GM12878 (cell line): ENCODE results near the gene ERC1.

Source experiments
- CBX5 ChIP-seq: sonication (generic); IDR thresholded peaks from 2 replicates; pipeline ENCODE4 v1.6.1; 2016; ENCODE audit warnings: low read depth, moderate library complexity, mild to moderate bottlenecking, inconsistent platforms
- EP300 ChIP-seq, 2 experiments: fragments of 150-350 bp in 1 of 2; IDR thresholded peaks; 2 replicates each; pipeline ENCODE4 v1.6.1; 2011 to 2012; ENCODE audit warnings: low read depth in 2 of 2, low read length in 2 of 2, borderline replicate concordance in 1 of 2, improper control_type of control experiment in 1 of 2, inconsistent platforms in 1 of 2; ENCODE audit not compliant: control insufficient read depth in 1 of 2
- ESRRA ChIP-seq: IDR thresholded peaks from 2 replicates; pipeline ENCODE4 v1.6.1; 2012; ENCODE audit warnings: mild to moderate bottlenecking, low read length, improper control_type of control experiment
- EZH2 ChIP-seq: IDR thresholded peaks from 2 replicates; pipeline ENCODE4 v1.6.1; 2012; ENCODE audit warnings: low read depth, mild to moderate bottlenecking, control low read depth, inconsistent platforms, low read length, borderline replicate concordance; ENCODE audit not compliant: control insufficient read depth
- RELA ChIP-seq: fragments of 450-650 bp; IDR thresholded peaks from 2 replicates; pipeline ENCODE4 v1.8.0; 2014; ENCODE audit warnings: borderline replicate concordance; ENCODE audit not compliant: partially characterized antibody
- ZNF217 ChIP-seq: fragments of 450-650 bp; IDR thresholded peaks from 2 replicates; pipeline ENCODE4 v1.6.1; 2017; ENCODE audit warnings: antibody characterized with exemption, mild to moderate bottlenecking
- ZNF274 ChIP-seq: IDR thresholded peaks from one replicate; pipeline ENCODE4 v1.8.0; 2011; ENCODE audit not compliant: insufficient read length, insufficient read depth
- TF ChIP-seq, protein P1 (sequence below), 3 experiments: IDR thresholded peaks in 2 of 3; conservative IDR thresholded peaks in 1 of 3; 2 replicates each; pipeline ENCODE4 v1.5.1; 2011; ENCODE audit warnings: low read depth in 3 of 3, low read length in 3 of 3, mild to moderate bottlenecking in 3 of 3, control low read depth in 2 of 3, moderate library complexity in 2 of 3, inconsistent platforms in 1 of 3, mixed read lengths in 1 of 3; ENCODE audit not compliant: control insufficient read depth in 2 of 3, insufficient read depth in 1 of 3; ENCODE audit errors: extremely low read depth in 1 of 3
- TF ChIP-seq, protein P2 (sequence below): IDR thresholded peaks from 2 replicates; pipeline ENCODE4 v1.6.1; 2012; ENCODE audit warnings: improper control_type of control experiment, low read depth, low read length; ENCODE audit not compliant: insufficient replicate concordance
- TF ChIP-seq, protein P3 (sequence below): IDR thresholded peaks from 2 replicates; pipeline ENCODE4 v1.6.1; 2012; ENCODE audit warnings: mild to moderate bottlenecking, low read depth, low read length

DNA sequence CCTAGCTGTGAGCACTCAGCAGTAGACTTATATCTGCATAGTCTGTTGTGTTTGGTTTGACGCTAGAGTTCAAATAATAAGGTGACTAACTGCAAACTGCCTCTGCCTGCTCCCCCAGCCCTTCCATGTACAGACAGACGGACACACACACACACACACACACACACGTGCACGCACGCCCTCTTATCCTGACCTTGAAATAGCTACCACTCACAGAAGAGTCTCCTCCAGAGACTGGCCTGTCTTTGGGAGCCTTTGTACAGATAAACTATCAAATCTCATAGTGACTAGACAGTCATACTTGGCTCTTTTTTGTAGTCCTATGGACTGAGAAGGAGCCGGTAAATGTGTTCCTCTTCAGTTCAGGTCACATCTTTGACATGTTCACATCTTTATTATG lies 445.0 kb downstream of the ERC1 start:
- TF ChIP-seq, protein P1, sequence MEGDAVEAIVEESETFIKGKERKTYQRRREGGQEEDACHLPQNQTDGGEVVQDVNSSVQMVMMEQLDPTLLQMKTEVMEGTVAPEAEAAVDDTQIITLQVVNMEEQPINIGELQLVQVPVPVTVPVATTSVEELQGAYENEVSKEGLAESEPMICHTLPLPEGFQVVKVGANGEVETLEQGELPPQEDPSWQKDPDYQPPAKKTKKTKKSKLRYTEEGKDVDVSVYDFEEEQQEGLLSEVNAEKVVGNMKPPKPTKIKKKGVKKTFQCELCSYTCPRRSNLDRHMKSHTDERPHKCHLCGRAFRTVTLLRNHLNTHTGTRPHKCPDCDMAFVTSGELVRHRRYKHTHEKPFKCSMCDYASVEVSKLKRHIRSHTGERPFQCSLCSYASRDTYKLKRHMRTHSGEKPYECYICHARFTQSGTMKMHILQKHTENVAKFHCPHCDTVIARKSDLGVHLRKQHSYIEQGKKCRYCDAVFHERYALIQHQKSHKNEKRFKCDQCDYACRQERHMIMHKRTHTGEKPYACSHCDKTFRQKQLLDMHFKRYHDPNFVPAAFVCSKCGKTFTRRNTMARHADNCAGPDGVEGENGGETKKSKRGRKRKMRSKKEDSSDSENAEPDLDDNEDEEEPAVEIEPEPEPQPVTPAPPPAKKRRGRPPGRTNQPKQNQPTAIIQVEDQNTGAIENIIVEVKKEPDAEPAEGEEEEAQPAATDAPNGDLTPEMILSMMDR (IDR thresholded peaks at IDR 0.05 in 2 of 3, conservative IDR thresholded peaks at IDR 0.05 in 1 of 3; ENCODE audit: control insufficient read depth in 2 of 3, extremely low read depth in 1 of 3, insufficient read depth in 1 of 3, low read depth in 3 of 3, low read length in 3 of 3), result no peak
- TF ChIP-seq EZH2 (no peak), ZNF217 (no peak), CBX5 (no peak), EP300 (IDR thresholded peaks at IDR 0.05; ENCODE audit: borderline replicate concordance in 1 of 2, control insufficient read depth in 1 of 2, low read depth in 2 of 2, low read length in 2 of 2) (no peak), ESRRA (no peak), ZNF274 (no peak), RELA (no peak)
- TF ChIP-seq, protein P2, sequence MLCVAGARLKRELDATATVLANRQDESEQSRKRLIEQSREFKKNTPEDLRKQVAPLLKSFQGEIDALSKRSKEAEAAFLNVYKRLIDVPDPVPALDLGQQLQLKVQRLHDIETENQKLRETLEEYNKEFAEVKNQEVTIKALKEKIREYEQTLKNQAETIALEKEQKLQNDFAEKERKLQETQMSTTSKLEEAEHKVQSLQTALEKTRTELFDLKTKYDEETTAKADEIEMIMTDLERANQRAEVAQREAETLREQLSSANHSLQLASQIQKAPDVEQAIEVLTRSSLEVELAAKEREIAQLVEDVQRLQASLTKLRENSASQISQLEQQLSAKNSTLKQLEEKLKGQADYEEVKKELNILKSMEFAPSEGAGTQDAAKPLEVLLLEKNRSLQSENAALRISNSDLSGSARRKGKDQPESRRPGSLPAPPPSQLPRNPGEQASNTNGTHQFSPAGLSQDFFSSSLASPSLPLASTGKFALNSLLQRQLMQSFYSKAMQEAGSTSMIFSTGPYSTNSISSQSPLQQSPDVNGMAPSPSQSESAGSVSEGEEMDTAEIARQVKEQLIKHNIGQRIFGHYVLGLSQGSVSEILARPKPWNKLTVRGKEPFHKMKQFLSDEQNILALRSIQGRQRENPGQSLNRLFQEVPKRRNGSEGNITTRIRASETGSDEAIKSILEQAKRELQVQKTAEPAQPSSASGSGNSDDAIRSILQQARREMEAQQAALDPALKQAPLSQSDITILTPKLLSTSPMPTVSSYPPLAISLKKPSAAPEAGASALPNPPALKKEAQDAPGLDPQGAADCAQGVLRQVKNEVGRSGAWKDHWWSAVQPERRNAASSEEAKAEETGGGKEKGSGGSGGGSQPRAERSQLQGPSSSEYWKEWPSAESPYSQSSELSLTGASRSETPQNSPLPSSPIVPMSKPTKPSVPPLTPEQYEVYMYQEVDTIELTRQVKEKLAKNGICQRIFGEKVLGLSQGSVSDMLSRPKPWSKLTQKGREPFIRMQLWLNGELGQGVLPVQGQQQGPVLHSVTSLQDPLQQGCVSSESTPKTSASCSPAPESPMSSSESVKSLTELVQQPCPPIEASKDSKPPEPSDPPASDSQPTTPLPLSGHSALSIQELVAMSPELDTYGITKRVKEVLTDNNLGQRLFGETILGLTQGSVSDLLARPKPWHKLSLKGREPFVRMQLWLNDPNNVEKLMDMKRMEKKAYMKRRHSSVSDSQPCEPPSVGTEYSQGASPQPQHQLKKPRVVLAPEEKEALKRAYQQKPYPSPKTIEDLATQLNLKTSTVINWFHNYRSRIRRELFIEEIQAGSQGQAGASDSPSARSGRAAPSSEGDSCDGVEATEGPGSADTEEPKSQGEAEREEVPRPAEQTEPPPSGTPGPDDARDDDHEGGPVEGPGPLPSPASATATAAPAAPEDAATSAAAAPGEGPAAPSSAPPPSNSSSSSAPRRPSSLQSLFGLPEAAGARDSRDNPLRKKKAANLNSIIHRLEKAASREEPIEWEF, result no peak
- TF ChIP-seq, protein P3, sequence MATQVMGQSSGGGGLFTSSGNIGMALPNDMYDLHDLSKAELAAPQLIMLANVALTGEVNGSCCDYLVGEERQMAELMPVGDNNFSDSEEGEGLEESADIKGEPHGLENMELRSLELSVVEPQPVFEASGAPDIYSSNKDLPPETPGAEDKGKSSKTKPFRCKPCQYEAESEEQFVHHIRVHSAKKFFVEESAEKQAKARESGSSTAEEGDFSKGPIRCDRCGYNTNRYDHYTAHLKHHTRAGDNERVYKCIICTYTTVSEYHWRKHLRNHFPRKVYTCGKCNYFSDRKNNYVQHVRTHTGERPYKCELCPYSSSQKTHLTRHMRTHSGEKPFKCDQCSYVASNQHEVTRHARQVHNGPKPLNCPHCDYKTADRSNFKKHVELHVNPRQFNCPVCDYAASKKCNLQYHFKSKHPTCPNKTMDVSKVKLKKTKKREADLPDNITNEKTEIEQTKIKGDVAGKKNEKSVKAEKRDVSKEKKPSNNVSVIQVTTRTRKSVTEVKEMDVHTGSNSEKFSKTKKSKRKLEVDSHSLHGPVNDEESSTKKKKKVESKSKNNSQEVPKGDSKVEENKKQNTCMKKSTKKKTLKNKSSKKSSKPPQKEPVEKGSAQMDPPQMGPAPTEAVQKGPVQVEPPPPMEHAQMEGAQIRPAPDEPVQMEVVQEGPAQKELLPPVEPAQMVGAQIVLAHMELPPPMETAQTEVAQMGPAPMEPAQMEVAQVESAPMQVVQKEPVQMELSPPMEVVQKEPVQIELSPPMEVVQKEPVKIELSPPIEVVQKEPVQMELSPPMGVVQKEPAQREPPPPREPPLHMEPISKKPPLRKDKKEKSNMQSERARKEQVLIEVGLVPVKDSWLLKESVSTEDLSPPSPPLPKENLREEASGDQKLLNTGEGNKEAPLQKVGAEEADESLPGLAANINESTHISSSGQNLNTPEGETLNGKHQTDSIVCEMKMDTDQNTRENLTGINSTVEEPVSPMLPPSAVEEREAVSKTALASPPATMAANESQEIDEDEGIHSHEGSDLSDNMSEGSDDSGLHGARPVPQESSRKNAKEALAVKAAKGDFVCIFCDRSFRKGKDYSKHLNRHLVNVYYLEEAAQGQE, result no peak
